SH-SY5Y (cell line): ENCODE data around the gene C19orf44.

Source experiments
- GATA2 ChIP-seq: IDR thresholded peaks from 2 replicates; pipeline ENCODE4 v1.6.1; 2011; ENCODE audit warnings: mild to moderate bottlenecking, low read depth, low read length
- GATA3 ChIP-seq: IDR thresholded peaks from 2 replicates; pipeline ENCODE4 v1.6.1; 2011; ENCODE audit warnings: low read depth, mild to moderate bottlenecking, low read length, moderate library complexity

The C19orf44 gene

GRCh38 chr19:16536130-16536529 is 39.9 kb downstream of the C19orf44 start:
- TF ChIP-seq GATA3 (no peak), GATA2 (no peak)

DNA sequence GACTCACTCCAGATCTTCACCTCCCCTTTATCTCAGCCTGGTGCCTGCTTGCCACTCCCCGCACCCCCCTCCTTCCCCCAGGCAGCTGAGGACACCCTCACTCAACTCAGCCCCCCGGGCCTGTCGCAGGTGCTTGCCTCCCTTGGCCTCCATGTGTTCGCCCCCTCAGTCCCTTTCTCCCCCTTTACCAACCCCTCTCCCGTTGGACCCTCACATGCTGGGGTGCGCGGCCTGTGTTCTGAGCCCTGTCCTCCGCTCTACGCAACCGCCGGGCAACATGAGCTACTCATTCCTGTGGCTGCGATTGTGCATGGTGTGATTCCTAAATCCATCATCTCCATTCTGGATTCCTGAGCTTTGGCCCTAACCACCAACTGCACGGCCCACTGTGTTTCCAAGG is 40.9 kb downstream of the C19orf44 start:
- TF ChIP-seq GATA3 = no peak
- TF ChIP-seq GATA2 = no peak

GRCh38 chr19:16540948-16541347 is 44.8 kb downstream of the C19orf44 start:
- no peak for TF ChIP-seq GATA3
- TF ChIP-seq GATA2 = no peak

DNA sequence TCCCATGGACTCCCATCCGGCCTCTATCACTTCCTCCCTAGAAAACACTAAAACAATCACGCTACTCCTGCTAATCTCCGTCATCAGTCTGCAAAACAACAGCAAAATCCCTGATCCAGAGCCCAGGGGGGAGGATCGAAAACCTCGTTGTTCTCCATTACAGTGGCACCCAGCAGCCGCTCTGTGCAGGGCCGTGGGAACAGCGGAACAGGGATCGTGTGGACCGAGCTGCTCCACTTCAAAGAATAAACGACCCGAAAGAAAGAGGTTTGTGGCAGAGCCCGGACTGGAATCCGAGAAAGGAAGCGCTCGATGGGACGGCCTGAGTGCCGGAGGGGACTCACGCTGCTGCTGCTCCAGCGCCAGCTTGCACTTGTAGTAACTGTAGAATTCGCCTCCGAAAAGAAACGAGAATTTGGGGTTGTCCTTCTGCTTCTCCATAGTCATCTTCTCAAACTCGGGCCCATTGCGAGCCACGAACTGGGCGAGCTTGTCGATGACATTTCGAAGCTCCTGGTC is 45.4 kb downstream of the C19orf44 start:
- TF ChIP-seq GATA3 (no peak), GATA2 (no peak)

DNA sequence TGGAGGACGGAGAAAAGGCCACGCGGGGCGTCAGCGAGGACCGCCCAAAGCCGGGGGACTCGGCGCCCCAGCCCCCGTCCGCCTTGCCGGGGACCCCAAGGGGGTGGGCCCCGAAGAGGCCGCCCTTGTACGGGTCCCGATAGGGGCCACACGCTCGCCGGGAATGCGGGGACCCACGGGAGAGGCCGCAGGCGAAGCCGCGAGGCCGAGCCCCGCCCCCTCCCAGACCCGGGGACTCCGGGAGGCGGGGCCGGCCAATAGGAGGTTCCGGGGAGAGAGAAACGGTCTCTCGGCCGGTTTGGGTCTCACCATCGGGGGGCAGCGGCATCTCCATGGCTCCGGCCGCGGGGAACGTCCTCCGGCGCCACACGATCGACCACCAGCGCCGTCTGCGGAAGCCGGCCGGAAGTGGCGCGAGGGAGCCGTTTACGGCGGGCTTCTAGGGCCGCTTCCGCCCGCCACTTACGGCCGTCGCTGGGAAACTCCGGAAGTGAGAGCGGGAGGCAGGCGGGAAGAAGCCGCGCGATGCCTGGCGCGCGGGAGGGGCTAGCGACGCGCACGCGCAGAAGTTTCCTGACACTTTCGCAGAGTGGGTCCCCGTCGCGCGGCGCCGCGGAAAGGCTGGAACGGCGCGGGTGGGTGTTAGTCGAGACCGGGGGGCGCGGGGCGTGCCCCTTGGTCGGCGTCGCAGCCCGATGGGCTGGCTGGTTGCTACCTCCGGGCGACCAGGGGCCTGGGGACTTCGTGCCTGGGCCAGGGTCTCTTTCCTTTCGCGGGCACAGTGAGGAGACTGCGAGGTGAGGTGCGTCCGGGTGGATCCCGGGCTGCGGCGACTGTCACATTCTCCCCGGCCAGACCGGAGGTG is 46.1 kb downstream of the C19orf44 start, which contains the start of gene CHERP:
TSS of gene CHERP (minus strand) at position 393 of the 865 bp plus-strand sequence. CDS start at position 334, 59 bp downstream.
- TF ChIP-seq GATA3 = no peak
- TF ChIP-seq GATA2 = no peak; the same call in 1 of the 2 replicates

DNA sequence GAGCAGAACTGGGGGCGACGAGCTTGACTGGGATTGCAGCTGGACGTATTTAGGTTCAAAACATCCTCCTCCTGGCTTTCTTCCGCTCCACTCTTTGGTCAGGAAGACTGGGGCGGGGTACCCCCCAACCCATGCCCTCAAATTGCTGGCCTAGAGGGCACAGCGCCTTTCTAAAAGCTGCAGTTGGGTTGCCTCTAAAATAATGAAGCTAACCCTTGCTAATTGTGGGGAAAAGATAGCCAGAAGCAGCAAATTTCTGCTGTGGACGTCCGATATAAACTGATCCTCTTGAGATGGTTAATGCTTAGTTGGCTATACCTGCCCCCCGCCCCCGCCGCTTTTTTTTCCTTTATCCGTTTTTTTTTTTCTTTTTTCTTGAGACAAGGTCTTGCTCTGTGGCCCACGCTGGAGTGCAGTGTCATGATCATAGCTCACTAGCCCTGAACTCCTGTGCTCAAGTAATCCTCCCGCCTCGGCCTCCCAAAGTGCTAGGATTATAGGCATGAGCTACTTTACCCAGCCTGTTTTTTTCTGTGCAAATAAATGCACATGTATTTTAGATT is 46.8 kb downstream of the C19orf44 start:
- TF ChIP-seq GATA2 (no peak), GATA3 (no peak)

DNA sequence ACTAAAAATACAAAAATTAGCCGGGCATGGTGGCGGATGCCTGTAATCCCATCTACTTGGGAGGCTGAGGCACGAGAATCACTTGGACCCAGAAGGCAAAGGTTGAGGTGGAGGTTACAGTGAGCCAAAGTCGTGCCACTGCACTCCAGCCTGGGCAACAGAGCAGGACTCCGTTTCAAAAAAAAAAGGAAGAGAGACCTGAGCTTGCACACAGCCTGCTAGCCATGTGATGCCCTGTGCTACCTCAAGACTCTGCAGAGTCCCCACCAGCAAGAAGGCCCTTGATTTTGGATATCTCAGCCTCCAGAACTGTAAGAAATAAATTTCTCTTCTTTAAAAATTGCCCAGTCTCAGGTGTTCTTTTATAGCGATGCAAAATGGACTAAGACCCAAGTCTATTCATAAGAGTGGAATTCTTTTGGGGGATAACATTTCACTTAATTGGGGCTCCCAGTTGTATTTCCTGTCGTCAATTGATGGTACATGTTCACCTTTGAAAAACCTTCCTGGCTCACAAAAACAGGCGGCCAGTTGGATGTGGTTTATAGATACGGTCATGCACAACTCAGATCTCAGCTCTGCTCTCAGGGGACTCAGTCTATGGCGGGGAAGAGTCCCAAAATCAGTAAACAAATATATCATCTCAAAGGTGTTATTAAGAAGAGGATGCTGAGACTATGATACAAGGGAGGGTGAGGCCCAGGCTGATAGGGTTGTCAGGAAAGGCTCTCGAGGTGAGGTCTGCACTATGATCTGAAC is 48.5 kb downstream of the C19orf44 start:
- no peak for TF ChIP-seq GATA3
- no peak for TF ChIP-seq GATA2

GRCh38 chr19:16548956-16549355 is 52.8 kb downstream of the C19orf44 start:
- TF ChIP-seq GATA2 (no peak), GATA3 (no peak)

GRCh38 chr19:16554776-16555175 is 58.6 kb downstream of the C19orf44 start:
- no peak for TF ChIP-seq GATA2
- no peak for TF ChIP-seq GATA3

- TF ChIP-seq GATA3 (no peak), GATA2 (no peak)
Observed at GRCh38 chr19:16559780-16560276, 63.6 kb downstream of the C19orf44 start.

GRCh38 chr19:16561382-16561781 is 65.2 kb downstream of the C19orf44 start:
- TF ChIP-seq GATA3 = no peak
- TF ChIP-seq GATA2 = no peak

- TF ChIP-seq GATA3 (no peak), GATA2 (no peak)
Observed at GRCh38 chr19:16562608-16563025, 66.4 kb downstream of the C19orf44 start.

GRCh38 chr19:16564842-16565241 is 68.6 kb downstream of the C19orf44 start:
- TF ChIP-seq GATA3 (no peak), GATA2 (no peak)

DNA sequence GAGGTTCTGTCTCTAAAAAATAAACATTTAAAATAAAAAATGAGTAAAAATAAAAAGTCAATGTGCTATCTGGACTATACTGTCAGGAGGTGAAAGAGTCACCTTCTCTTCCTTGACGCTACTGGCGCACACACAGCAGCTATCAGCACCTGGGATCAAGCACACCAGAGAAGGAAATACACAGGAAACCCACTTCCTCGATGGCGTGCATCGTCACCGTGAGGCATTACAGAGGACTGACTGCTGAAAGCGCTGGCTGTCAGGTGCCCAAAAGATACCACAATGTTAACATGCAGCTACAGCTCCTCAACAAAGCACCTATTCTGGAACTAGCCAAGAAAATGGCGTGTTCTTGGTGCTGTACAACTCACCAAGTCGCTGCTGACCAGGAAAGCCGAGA is 70.0 kb downstream of the C19orf44 start:
- TF ChIP-seq GATA3 = no peak
- no peak for TF ChIP-seq GATA2
